ENCODE measurements around the gene CXCL16. TPM values are rescaled to one million over a fixed set of nuclear protein-coding genes. Genes with fewer than 3 reads are reported as not detected.
A peak's percentile ranks its signal among the peaks of the same experiment; 100 is the strongest.

The CXCL16 gene
- total and polyA plus RNA-seq, 2 donors: 3.3 to 32.9 TPM

- H3K27ac ChIP-seq (ENCODE audit: low read depth in 1 of 2, low read length in 1 of 2): peak overlapping the region in 1 of 2 donors; percentile 15
- H3K4me3 ChIP-seq (ENCODE audit: low read length in 2 of 2): no peak overlapping the region
- H3K4me1 ChIP-seq (ENCODE audit: control insufficient read depth in 2 of 2, insufficient read depth in 2 of 2, low read length in 2 of 2): peaks cover 6 to 18% of the 10 kb centered on the region in 2 donors
- 63% methylated on average over 6 of the region's 6 CpGs for WGBS
- no peak for DNase-seq (ENCODE audit: low read depth in 6 of 9, low spot score in 9 of 9)
- peaks cover 0 to 3% of the 10 kb centered on the region in 2 donors for H3K36me3 ChIP-seq (ENCODE audit: control insufficient read depth in 2 of 2, insufficient read depth in 2 of 2, low read length in 1 of 2)
- H3K9me3 ChIP-seq (ENCODE audit: control insufficient read depth in 2 of 2, insufficient read depth in 1 of 2, low read length in 1 of 2): no peaks in the 10 kb centered on the region
- H3K27me3 ChIP-seq (ENCODE audit: control insufficient read depth in 2 of 2, insufficient read depth in 1 of 2, low read length in 1 of 2): peaks cover under 1 to 35% of the 10 kb centered on the region in 2 donors
Observed at GRCh38 chr17:4733073-4733531, 6.6 kb downstream of the CXCL16 start.

DNA sequence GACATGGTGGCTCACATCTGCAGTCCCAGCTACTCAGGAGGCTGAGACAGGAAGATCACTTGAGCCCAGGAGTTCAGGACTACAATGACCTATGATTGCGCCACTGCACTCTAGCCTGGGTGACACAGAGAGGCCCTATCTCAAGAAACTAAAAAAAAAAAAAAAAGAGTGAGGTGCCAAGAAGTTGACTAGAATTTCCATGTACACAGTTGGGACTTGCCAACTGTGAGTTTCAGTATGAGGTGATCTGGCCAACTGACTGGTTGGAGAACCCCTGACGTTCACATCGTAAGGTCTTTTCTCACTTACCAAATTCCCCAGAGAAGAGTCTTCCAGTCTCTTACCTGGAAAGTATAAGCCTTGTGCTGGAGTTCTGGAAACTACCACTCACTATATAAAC is 11.6 kb downstream of the CXCL16 start:
- H3K4me3 ChIP-seq (ENCODE audit: low read length in 2 of 2): no peak overlapping the region
- DNase-seq (ENCODE audit: low read depth in 6 of 9, low spot score in 9 of 9): no peak
- WGBS: 61% methylated on average over 3 of the region's 3 CpGs
- peaks cover 0 to 3% of the 10 kb centered on the region in 2 donors for H3K36me3 ChIP-seq (ENCODE audit: control insufficient read depth in 2 of 2, insufficient read depth in 2 of 2, low read length in 1 of 2)
- no peak overlapping the region for H3K27ac ChIP-seq (ENCODE audit: low read depth in 1 of 2, low read length in 1 of 2)
- peaks cover 0 to 2% of the 10 kb centered on the region in 2 donors for H3K27me3 ChIP-seq (ENCODE audit: control insufficient read depth in 2 of 2, insufficient read depth in 1 of 2, low read length in 1 of 2)
- H3K9me3 ChIP-seq (ENCODE audit: control insufficient read depth in 2 of 2, insufficient read depth in 1 of 2, low read length in 1 of 2): no peaks in the 10 kb centered on the region
- peaks cover 6 to 12% of the 10 kb centered on the region in 2 donors for H3K4me1 ChIP-seq (ENCODE audit: control insufficient read depth in 2 of 2, insufficient read depth in 2 of 2, low read length in 2 of 2)

DNA sequence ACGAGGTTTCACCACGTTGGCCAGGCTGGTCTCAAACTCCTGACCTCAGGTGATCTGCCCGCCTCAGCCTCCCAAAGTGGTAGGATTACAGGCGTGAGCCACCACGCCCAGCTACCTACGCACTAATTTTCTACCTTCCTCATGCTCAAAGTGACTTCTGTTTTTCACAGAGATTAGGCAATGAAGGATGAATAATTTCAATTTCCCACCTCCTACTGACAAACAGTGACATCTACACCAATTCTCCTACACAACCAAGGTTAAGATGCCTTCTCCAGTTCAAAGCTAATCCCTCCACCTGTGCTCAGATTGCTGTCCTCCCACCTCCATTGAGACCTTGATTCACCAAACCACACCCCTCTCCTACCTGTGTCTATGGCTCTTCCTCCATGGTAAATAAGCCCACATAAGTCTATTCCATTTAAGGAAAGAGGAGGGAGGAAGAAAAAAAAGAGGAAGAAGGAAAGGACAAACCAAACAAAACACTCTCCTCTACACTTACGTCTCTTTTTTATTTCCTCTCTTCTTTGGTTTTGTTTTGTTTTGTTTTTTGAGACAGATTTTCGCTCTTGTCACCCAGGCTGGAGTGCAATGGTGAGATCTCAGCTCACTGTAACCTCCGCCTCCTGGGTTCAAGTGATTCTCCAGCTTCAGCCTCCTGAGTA is 13.9 kb downstream of the CXCL16 start:
- no peak overlapping the region for H3K27ac ChIP-seq (ENCODE audit: low read depth in 1 of 2, low read length in 1 of 2)
- peaks cover 3% of the 10 kb centered on the region in 2 donors for H3K4me1 ChIP-seq (ENCODE audit: control insufficient read depth in 2 of 2, insufficient read depth in 2 of 2, low read length in 2 of 2)

GRCh38 chr17:4724650-4725049 is 15.1 kb downstream of the CXCL16 start:
- Histone ChIP-seq H3K36me3 (ENCODE audit: control insufficient read depth in 2 of 2, insufficient read depth in 2 of 2, low read length in 1 of 2) (peaks cover 9 to 20% of the 10 kb centered on the region in 2 donors), H3K4me3 (ENCODE audit: low read length in 2 of 2) (no peak overlapping the region), H3K27ac (ENCODE audit: low read depth in 1 of 2, low read length in 1 of 2) (no peak overlapping the region), H3K4me1 (ENCODE audit: control insufficient read depth in 2 of 2, insufficient read depth in 2 of 2, low read length in 2 of 2) (no peaks in the 10 kb centered on the region), H3K9me3 (ENCODE audit: control insufficient read depth in 2 of 2, insufficient read depth in 1 of 2, low read length in 1 of 2) (no peaks in the 10 kb centered on the region), H3K27me3 (ENCODE audit: control insufficient read depth in 2 of 2, insufficient read depth in 1 of 2, low read length in 1 of 2) (peaks cover 0 to 2% of the 10 kb centered on the region in 2 donors)
- no peak for DNase-seq (ENCODE audit: low read depth in 6 of 9, low spot score in 9 of 9)
- 96% methylated on average over 5 of the region's 5 CpGs for WGBS

More for the DNA sequence above, 13.9 kb downstream of the CXCL16 start:
- peaks cover 0 to 2% of the 10 kb centered on the region in 2 donors for H3K27me3 ChIP-seq (ENCODE audit: control insufficient read depth in 2 of 2, insufficient read depth in 1 of 2, low read length in 1 of 2)
- no peak overlapping the region for H3K4me3 ChIP-seq (ENCODE audit: low read length in 2 of 2)
- 83% methylated on average over 9 of the region's 9 CpGs for WGBS
- H3K9me3 ChIP-seq (ENCODE audit: control insufficient read depth in 2 of 2, insufficient read depth in 1 of 2, low read length in 1 of 2): no peaks in the 10 kb centered on the region
- H3K36me3 ChIP-seq (ENCODE audit: control insufficient read depth in 2 of 2, insufficient read depth in 2 of 2, low read length in 1 of 2): peaks cover under 1 to 9% of the 10 kb centered on the region in 2 donors
- DNase-seq (ENCODE audit: low read depth in 6 of 9, low spot score in 9 of 9): no peak

GRCh38 chr17:4722678-4723240 is 17.0 kb downstream of the CXCL16 start:
- H3K9me3 ChIP-seq (ENCODE audit: control insufficient read depth in 2 of 2, insufficient read depth in 1 of 2, low read length in 1 of 2): no peaks in the 10 kb centered on the region
- H3K27ac ChIP-seq (ENCODE audit: low read depth in 1 of 2, low read length in 1 of 2): no peak overlapping the region
- no peaks in the 10 kb centered on the region for H3K27me3 ChIP-seq (ENCODE audit: control insufficient read depth in 2 of 2, insufficient read depth in 1 of 2, low read length in 1 of 2)
- DNase-seq (ENCODE audit: low read depth in 6 of 9, low spot score in 9 of 9): no peak
- 96% methylated on average over 16 of the region's 16 CpGs for whole genome bisulfite sequencing
- H3K36me3 ChIP-seq (ENCODE audit: control insufficient read depth in 2 of 2, insufficient read depth in 2 of 2, low read length in 1 of 2): peaks cover 27 to 36% of the 10 kb centered on the region in 2 donors
- no peaks in the 10 kb centered on the region for H3K4me1 ChIP-seq (ENCODE audit: control insufficient read depth in 2 of 2, insufficient read depth in 2 of 2, low read length in 2 of 2)
- H3K4me3 ChIP-seq (ENCODE audit: low read length in 2 of 2): no peak overlapping the region

DNA sequence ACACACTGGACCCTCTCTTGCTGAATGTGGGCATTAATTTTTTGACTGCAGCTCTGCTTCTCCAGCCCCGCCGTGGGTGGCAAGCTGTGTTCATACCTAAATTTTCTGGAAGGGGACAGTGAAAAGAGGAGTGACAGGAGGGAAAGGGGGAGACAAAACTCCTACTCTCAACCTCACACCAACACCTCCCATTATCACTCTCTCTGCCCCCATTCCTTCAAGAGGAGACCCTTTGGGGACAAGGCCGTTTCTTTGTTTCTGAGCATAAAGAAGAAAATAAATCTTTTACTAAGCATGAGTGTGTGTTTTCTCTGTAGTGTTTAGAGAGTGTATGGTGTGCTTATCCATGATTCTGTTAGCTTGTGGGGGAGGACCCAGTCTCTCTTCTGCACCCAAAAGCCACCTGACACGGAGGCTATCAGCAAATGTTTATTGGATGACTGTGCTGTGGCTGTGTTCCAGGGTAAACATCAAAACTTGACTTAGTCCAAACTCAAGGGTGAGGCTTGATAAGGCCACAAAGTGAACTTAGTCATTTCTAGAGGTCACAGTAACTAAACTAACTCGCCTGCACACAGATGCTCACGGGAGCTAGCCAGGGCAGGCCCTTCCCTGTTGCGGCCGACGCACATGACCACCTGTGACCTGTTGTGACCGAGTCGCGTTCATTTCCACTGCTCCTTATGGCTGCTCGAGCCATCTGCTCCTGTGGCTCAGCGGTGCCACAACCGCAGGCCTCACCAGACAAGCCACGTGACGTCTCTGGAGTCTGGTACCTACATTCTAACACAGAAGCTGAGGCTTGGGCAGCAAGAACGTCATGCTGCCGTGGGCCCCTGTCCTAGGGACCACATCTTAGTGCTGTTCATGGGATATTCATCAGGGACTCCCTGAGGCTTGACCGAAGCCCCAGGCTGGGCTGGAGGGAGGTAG is 18.3 kb downstream of the CXCL16 start:
- Histone ChIP-seq H3K27ac (ENCODE audit: low read depth in 1 of 2, low read length in 1 of 2) (no peak overlapping the region), H3K36me3 (ENCODE audit: control insufficient read depth in 2 of 2, insufficient read depth in 2 of 2, low read length in 1 of 2) (peaks cover 39 to 49% of the 10 kb centered on the region in 2 donors), H3K4me1 (ENCODE audit: control insufficient read depth in 2 of 2, insufficient read depth in 2 of 2, low read length in 2 of 2) (peaks cover 0 to 6% of the 10 kb centered on the region in 2 donors), H3K27me3 (ENCODE audit: control insufficient read depth in 2 of 2, insufficient read depth in 1 of 2, low read length in 1 of 2) (no peaks in the 10 kb centered on the region), H3K9me3 (ENCODE audit: control insufficient read depth in 2 of 2, insufficient read depth in 1 of 2, low read length in 1 of 2) (no peaks in the 10 kb centered on the region), H3K4me3 (ENCODE audit: low read length in 2 of 2) (no peak overlapping the region)
- no peak for DNase-seq (ENCODE audit: low read depth in 6 of 9, low spot score in 9 of 9)
- WGBS: 88% methylated on average over 20 of the region's 20 CpGs

DNA sequence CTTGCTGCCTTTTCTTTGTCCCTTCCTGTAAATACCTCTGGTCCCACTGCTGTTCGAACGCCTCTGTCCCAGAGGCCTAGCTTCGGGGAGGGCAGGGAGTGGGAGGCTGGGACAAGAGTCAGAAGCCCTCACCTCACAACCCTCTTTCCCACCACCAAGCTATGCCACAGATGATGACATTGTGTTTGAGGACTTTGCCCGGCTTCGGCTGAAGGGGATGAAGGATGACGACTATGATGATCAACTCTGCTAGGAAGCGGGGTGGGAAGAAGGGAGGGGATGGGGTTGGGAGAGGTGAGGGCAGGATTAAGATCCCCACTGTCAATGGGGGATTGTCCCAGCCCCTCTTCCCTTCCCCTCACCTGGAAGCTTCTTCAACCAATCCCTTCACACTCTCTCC is 18.9 kb downstream of the CXCL16 start:
- no peak overlapping the region for H3K27ac ChIP-seq (ENCODE audit: low read depth in 1 of 2, low read length in 1 of 2)
- no peaks in the 10 kb centered on the region for H3K9me3 ChIP-seq (ENCODE audit: control insufficient read depth in 2 of 2, insufficient read depth in 1 of 2, low read length in 1 of 2)
- 97% methylated on average over 7 of the region's 7 CpGs for WGBS
- DNase-seq (ENCODE audit: low read depth in 6 of 9, low spot score in 9 of 9): no peak
- H3K27me3 ChIP-seq (ENCODE audit: control insufficient read depth in 2 of 2, insufficient read depth in 1 of 2, low read length in 1 of 2): no peaks in the 10 kb centered on the region
- H3K4me1 ChIP-seq (ENCODE audit: control insufficient read depth in 2 of 2, insufficient read depth in 2 of 2, low read length in 2 of 2): peaks cover 0 to 10% of the 10 kb centered on the region in 2 donors
- no peak overlapping the region for H3K4me3 ChIP-seq (ENCODE audit: low read length in 2 of 2)
- peaks cover 46 to 55% of the 10 kb centered on the region in 2 donors for H3K36me3 ChIP-seq (ENCODE audit: control insufficient read depth in 2 of 2, insufficient read depth in 2 of 2, low read length in 1 of 2)

GRCh38 chr17:4719684-4720221 is 20.0 kb downstream of the CXCL16 start:
- peaks cover 47 to 55% of the 10 kb centered on the region in 2 donors for H3K36me3 ChIP-seq (ENCODE audit: control insufficient read depth in 2 of 2, insufficient read depth in 2 of 2, low read length in 1 of 2)
- H3K4me3 ChIP-seq (ENCODE audit: low read length in 2 of 2): no peak overlapping the region
- WGBS: 96% methylated on average over 15 of the region's 15 CpGs
- no peaks in the 10 kb centered on the region for H3K9me3 ChIP-seq (ENCODE audit: control insufficient read depth in 2 of 2, insufficient read depth in 1 of 2, low read length in 1 of 2)
- DNase-seq (ENCODE audit: low read depth in 6 of 9, low spot score in 9 of 9): no peak
- H3K27ac ChIP-seq (ENCODE audit: low read depth in 1 of 2, low read length in 1 of 2): no peak overlapping the region
- peaks cover 6 to 20% of the 10 kb centered on the region in 2 donors for H3K4me1 ChIP-seq (ENCODE audit: control insufficient read depth in 2 of 2, insufficient read depth in 2 of 2, low read length in 2 of 2)
- H3K27me3 ChIP-seq (ENCODE audit: control insufficient read depth in 2 of 2, insufficient read depth in 1 of 2, low read length in 1 of 2): no peaks in the 10 kb centered on the region
